T-cell (primary cell): ENCODE results near the gene SOX18. TPM values are rescaled to one million over a fixed set of nuclear protein-coding genes. Genes with fewer than 3 reads are reported as not detected.

Source experiments
- total RNA-seq, 35 experiments: library from RNA in 6 of 35; stranded (reverse) in 6 of 35; fragments of 120-200 nt in 1 of 35; gene quantifications; one replicate each; pipeline versions ENCODE4 v1.2.1 to v1.2.4 and lab custom pipeline; 2013 to 2026

Gene SOX18
- total RNA-seq, 5 donors from 2014 or later (not counting 1 experiment from before 2014, with no cell fraction given), result 0.35 to 0.56 (median 0.44) TPM; not detected in 2

Other genes with a start within 250 kb of the SOX18 start
- gene ZBTB46, start 218.4 kb downstream of the SOX18 start, total RNA-seq, result under 1 TPM; 0.20 to 0.95 (median 0.30) TPM
- gene ABHD16B, start 188.1 kb downstream of the SOX18 start, total RNA-seq, result not detected
- gene TPD52L2, start 184.4 kb downstream of the SOX18 start, total RNA-seq, result 10 to 100 TPM; 27.8 to 44.1 (median 39.3) TPM
- gene DNAJC5, start 154.5 kb downstream of the SOX18 start, total RNA-seq, result 10 to 100 TPM; 35.4 to 63.7 (median 54.9) TPM
- 10 to 100 TPM; 40.6 to 72.3 (median 67.0) TPM for gene UCKL1, start 93.2 kb downstream of the SOX18 start, total RNA-seq
- gene ZNF512B, start 79.7 kb downstream of the SOX18 start, total RNA-seq, result 10 to 100 TPM; 22.7 to 26.3 (median 25.1) TPM
- gene SAMD10, start 70.0 kb downstream of the SOX18 start, total RNA-seq, result 10 to 100 TPM; 16.1 to 30.8 (median 17.7) TPM
- gene PRPF6, start 68.5 kb downstream of the SOX18 start, total RNA-seq, result 100 to 1,000 TPM in 1 of 5 donors, 10 to 100 TPM in 4; 59.8 to 106 (median 83.5) TPM
- gene C20orf204, start 13.5 kb downstream of the SOX18 start, total RNA-seq, result 10 to 100 TPM in 2 of 5 donors, 1 to 10 TPM in 3; 4.5 to 20.8 (median 9.5) TPM
- 10 to 100 TPM; 25.8 to 49.7 (median 40.1) TPM for gene TCEA2, start 13.6 kb upstream of the SOX18 start, total RNA-seq
- gene RGS19, start 29.9 kb upstream of the SOX18 start, total RNA-seq, result 10 to 100 TPM; 39.2 to 61.7 (median 57.3) TPM
- 1 to 10 TPM; 1.1 to 1.9 (median 1.5) TPM for gene OPRL1, start 30.4 kb upstream of the SOX18 start, total RNA-seq
- under 1 TPM in 3 of 5 donors, not detected in 2; 0.30 to 0.86 (median 0.35) TPM for gene LKAAEAR1, start 34.8 kb upstream of the SOX18 start, total RNA-seq
- not detected for gene NPBWR2, start 57.9 kb upstream of the SOX18 start, total RNA-seq
- gene MYT1, start 114.8 kb upstream of the SOX18 start, total RNA-seq, result under 1 TPM in 1 of 5 donors, not detected in 4; 0.06 TPM
- 100 to 1,000 TPM in 4 of 5 donors, 10 to 100 TPM in 1; 92.0 to 175 (median 160) TPM for gene PCMTD2, start 206.1 kb upstream of the SOX18 start, total RNA-seq